NCI-H1694 (cell line): ENCODE data around the gene CDC42SE1.
"Not testable (repeated sequence)": the region's sequence is repeated elsewhere in the genome, so short reads cannot be mapped to it uniquely, and the experiment has no call there.

ENCODE experiments used
- DNase-seq: peaks from one replicate; lab custom pipeline; 2025; lab: John Stamatoyannopoulos, UW

The CDC42SE1 gene

GRCh38 chr1:151059109-151060006 is at the start of gene CDC42SE1:
Gene CDC42SE1, minus strand, starts transcription at chr1:151059622. Its CDS starts 3,892 bp downstream, at chr1:151055730.
- peak; percentile 84 for DNase-seq

- no peak for DNase-seq
Measured at GRCh38 chr1:151108331-151108730, 48.9 kb upstream of the CDC42SE1 start.

- no peak for DNase-seq
Measured at GRCh38 chr1:151106894-151107293, 47.5 kb upstream of the CDC42SE1 start.

GRCh38 chr1:151104630-151105029 is 45.2 kb upstream of the CDC42SE1 start:
- no peak for DNase-seq

GRCh38 chr1:151098126-151098525 is 38.7 kb upstream of the CDC42SE1 start:
- no peak for DNase-seq

- DNase-seq, result not testable (repeated sequence)
Measured at GRCh38 chr1:151097426-151097825, 38.0 kb upstream of the CDC42SE1 start.

GRCh38 chr1:151085953-151086559 is 26.6 kb upstream of the CDC42SE1 start:
- DNase-seq, result no peak

GRCh38 chr1:151072224-151072623 is 12.8 kb upstream of the CDC42SE1 start:
- DNase-seq, result no peak

- DNase-seq, result peak; percentile 95
Measured at GRCh38 chr1:151070474-151071276, 11.3 kb upstream of the CDC42SE1 start, which contains the start of gene GABPB2. Gene GABPB2, plus strand, starts transcription at chr1:151070761. Its CDS starts 17,429 bp downstream, at chr1:151088190.

- DNase-seq, result no peak
Measured at GRCh38 chr1:151069103-151069486, 9.7 kb upstream of the CDC42SE1 start.

GRCh38 chr1:151067185-151067584 is 7.8 kb upstream of the CDC42SE1 start:
- DNase-seq, result no peak

GRCh38 chr1:151065089-151065645 is 5.7 kb upstream of the CDC42SE1 start:
- no peak for DNase-seq

GRCh38 chr1:151062741-151063371 is 3.4 kb upstream of the CDC42SE1 start:
- no peak for DNase-seq

- DNase-seq, result no peak
Measured at GRCh38 chr1:151061704-151062103, 2.3 kb upstream of the CDC42SE1 start.

GRCh38 chr1:151060657-151061421 is 1.4 kb upstream of the CDC42SE1 start:
- DNase-seq, result peak; percentile 56

- peak; percentile 93 for DNase-seq
Measured at GRCh38 chr1:151060007-151060656, 710 bp upstream of the CDC42SE1 start, which contains the start of gene MLLT11. Gene MLLT11, plus strand, starts transcription at chr1:151060397. Its CDS starts 6,828 bp downstream, at chr1:151067225.

GRCh38 chr1:151058692-151059091 is 730 bp downstream of the CDC42SE1 start:
- peak; percentile 65 for DNase-seq

- DNase-seq, result no peak
Measured at GRCh38 chr1:151056149-151056548, 3.3 kb downstream of the CDC42SE1 start.

GRCh38 chr1:151055581-151055980 is 3.8 kb downstream of the CDC42SE1 start:
- DNase-seq, result no peak

GRCh38 chr1:151054971-151055547 is 4.4 kb downstream of the CDC42SE1 start:
- no peak for DNase-seq
